Lower leg skin (tissue), 4 donors: ENCODE data around the gene ZNF485. TPM values are rescaled to one million over a fixed set of nuclear protein-coding genes. Genes with fewer than 3 reads are reported as not detected.

Experiments
- DNase-seq, 2 donors: peaks; one replicate each; pipeline ENCODE4 v3.0.0-alpha.2; 2019; ENCODE audit warnings: low spot score in 2 of 2
- H3K4me3 ChIP-seq: fragments of 200-600 bp; sonication (generic); 2 replicates; pipeline ENCODE4 v1.5.1; 2017; ENCODE audit warnings: mild to moderate bottlenecking, low read depth; ENCODE audit not compliant: poor library complexity, severe bottlenecking
- CTCF ChIP-seq, 3 donors: fragments of 450-650 bp; IDR thresholded peaks; one replicate each; pipeline ENCODE4 v1.5.1; 2016; ENCODE audit warnings: antibody characterized with exemption in 3 of 3, mild to moderate bottlenecking in 3 of 3, moderate library complexity in 2 of 3
- POLR2A ChIP-seq, 2 donors: fragments of 450-650 bp; IDR thresholded peaks; one replicate each; pipeline ENCODE4 v1.6.1; 2016 to 2017; ENCODE audit warnings: antibody characterized with exemption in 2 of 2, mild to moderate bottlenecking in 1 of 2, moderate library complexity in 1 of 2
- WGBS, 2 donors: methylation state at CpG; one replicate each; pipeline ENCODE4 v1.1.5; 2018; 5-methylcytosine and 5-hydroxymethylcytosine counted together
- intact Hi-C: fragments of 100-400 bp; cut with DNase I; formaldehyde crosslinking; loops from one replicate; pipeline ENCODE4 v1.15.0; 2023; ENCODE audit warnings: low total_unique reads
- total RNA-seq, 4 donors: library from RNA; depleted of rRNA; stranded (reverse); fragments of >200 nt; gene quantifications; one replicate each; pipeline ENCODE4 v1.1.0, GENCODE V29; 2016

Gene ZNF485
- total RNA-seq, 4 donors from 2014 or later, result 2.4 to 7.9 (median 4.7) TPM

DNA sequence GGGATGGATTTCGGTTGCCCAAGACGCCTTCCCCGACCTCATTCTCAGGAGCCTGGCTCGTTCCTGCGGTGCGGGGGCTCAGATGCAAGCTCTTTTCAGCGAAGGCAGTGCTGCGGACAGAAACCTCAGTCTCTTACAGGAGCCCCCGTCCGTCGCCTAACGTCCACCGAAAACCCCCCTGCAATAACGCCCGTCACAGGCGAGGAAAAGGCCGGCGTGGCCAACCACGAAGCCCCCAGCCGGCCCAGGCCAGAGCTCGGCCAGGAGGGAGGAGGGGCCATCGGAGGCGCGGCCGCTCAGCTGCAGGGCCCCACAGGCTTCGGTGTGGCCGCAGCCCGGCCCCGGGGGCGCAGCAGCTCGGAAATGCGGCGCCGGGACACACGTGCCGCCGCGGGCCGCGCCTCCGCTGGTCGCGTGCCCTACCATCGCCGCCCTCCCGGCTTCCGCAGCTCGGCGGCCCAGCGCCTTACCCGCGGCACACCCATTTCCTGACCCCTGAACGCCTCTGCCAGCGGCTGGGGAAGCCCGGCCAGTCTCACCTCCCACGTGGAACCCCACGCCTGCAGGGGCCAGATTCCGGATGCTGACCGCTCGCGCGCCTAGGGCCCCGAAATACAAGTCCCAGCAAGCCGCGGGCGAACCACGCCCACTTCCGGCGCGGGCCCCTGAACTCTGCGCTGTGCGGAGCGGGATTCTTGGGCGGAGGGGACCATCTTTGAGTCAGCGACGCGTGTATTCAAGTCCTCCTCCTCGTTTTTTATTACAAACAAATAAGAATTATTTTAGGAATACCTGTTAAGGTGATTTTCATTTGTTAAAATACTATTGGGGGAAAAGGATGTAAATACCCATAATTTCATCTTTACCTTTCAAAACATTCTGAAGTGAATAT lies 32.0 kb upstream of the ZNF485 start, which contains the start of gene ZNF239:
Gene ZNF239, minus strand, starts transcription at position 616 of the 892 bp plus-strand sequence. CDS start 16,537 bp downstream, outside the sequence.
- peak within 1 kb of the TSS; percentile 46 for H3K4me3 ChIP-seq
- intact Hi-C loops, result no loop called here
- DNase-seq, result peak; percentile 80 to 98
- TF ChIP-seq POLR2A (IDR thresholded peaks at IDR 0.05) (no peak), CTCF (IDR thresholded peaks at IDR 0.05) (no peak)
- WGBS, 2 donors, result 2 to 5% methylated on average over 44 to 63 of the region's 78 CpGs

DNA sequence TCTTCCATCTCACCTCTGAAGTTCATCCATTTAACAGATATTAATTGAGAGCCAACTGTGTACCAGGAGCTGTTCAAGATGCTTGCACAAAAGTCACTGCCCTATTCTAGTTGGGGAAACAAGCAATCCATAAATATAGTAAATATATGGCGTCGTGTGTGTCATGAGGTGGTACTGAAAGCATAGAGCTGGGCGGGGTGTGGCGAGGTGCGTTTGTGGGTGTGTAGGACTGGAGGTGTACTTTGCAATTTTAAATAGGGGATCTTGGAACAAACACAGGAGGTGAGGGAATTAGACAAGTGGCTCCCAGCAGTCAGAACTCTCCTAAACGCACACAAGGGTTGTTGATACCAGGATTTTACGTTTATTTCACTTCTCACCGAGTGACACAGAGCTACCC lies 31.3 kb upstream of the ZNF485 start:
- intact Hi-C loops, result no loop called here
- H3K4me3 ChIP-seq, result peak overlapping the region; percentile 46
- no peak for TF ChIP-seq POLR2A (IDR thresholded peaks at IDR 0.05)
- no peak for TF ChIP-seq CTCF (IDR thresholded peaks at IDR 0.05)
- WGBS, 2 donors, result 86 to 87% methylated on average over 8 of the region's 8 CpGs
- DNase-seq, result no peak

GRCh38 chr10:43576062-43576461 lies 30.2 kb upstream of the ZNF485 start:
- DNase-seq, result no peak
- intact Hi-C loops, result no loop called here
- TF ChIP-seq POLR2A (IDR thresholded peaks at IDR 0.05), result no peak
- TF ChIP-seq CTCF (IDR thresholded peaks at IDR 0.05), result no peak
- WGBS, 2 donors, result 94% methylated on average over 5 of the region's 5 CpGs
- H3K4me3 ChIP-seq, result no peak overlapping the region

- TF ChIP-seq POLR2A (IDR thresholded peaks at IDR 0.05) (no peak), CTCF (IDR thresholded peaks at IDR 0.05) (no peak)
- DNase-seq, result no peak
- no peak overlapping the region for H3K4me3 ChIP-seq
- intact Hi-C loops, result no loop called here
- WGBS, 2 donors, result 77 to 94% methylated on average over 4 to 5 of the region's 5 CpGs
Observed at GRCh38 chr10:43576580-43576979, 29.7 kb upstream of the ZNF485 start.

DNA sequence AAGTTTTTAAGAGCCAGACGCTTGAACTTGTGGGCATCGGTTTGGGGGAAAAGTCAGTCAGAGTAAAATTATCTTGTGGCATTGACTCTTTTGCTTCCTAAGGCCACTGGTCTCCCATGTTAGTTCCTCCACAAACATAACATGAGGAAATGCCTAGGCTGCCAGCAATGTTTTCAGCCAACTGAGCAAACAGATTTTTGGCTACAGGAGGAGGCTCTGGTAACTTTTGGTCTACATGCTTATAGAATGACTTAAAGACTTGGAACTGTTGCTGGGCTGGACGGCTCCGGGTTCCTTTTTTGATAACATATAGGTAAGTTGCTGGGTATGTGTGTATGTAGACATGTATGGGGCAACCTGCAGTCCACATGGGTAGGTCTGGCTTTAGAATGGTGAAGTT lies 22.2 kb upstream of the ZNF485 start:
- intact Hi-C loops, result no loop called here
- TF ChIP-seq CTCF (IDR thresholded peaks at IDR 0.05) (no peak), POLR2A (IDR thresholded peaks at IDR 0.05) (no peak)
- no peak for DNase-seq
- WGBS, 2 donors, result 62 to 80% methylated on average over 4 of the region's 4 CpGs
- H3K4me3 ChIP-seq, result no peak overlapping the region
